Measurements from ENCODE around the gene CX3CL1. TPM values are rescaled to one million over a fixed set of nuclear protein-coding genes. Genes with fewer than 3 reads are reported as not detected.

Gene CX3CL1
- total RNA-seq, 2 donors from 2014 or later, result 106 to 117 TPM

DNA sequence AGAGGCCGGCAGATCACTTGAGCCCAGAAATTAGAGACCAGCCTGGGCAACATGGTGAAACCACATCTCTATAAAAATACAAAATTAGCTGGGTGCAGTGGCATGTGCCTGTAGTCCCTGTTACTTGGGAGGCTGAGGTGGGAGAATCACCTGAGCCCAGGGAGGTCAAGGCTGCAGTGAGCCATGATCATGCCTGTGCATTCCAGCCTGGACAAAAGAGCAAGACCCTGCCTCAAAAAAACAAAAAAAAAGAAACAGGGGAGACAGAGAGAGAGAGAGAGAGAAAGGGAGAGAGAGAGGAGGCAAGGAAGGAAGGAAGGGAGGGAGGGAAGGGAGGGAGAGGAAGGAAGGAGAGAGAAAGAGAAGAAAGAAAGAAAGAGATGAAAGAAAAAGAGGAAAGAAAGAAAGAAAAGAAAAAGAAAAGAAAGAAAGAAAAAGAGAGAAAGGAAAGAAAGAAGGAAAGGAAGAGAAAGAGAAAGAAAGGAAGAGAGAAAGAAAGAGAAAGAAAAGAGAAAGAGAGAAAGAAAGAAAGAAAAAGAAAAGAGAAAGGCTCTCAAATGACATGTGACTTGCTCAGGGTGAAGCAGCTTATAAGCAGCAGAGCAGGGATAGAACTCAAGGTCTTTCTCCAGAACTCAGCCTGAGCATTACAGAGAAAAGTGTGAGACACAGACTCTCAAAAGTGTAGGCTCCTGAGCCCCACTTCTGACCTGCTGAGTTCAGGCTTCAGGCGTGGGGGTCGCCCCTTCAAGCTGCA, 15.5 kb downstream of the CX3CL1 start:
- no peak for ATAC-seq (ENCODE audit: insufficient number of reproducible peaks, low FRiP score, low read depth)
- Histone ChIP-seq H3K27ac (no peak overlapping the region), H3K4me1 (ENCODE audit: control insufficient read depth in 1 of 2, low read depth in 2 of 2) (peaks cover 18 to 42% of the 10 kb centered on the region in 2 donors)

DNA sequence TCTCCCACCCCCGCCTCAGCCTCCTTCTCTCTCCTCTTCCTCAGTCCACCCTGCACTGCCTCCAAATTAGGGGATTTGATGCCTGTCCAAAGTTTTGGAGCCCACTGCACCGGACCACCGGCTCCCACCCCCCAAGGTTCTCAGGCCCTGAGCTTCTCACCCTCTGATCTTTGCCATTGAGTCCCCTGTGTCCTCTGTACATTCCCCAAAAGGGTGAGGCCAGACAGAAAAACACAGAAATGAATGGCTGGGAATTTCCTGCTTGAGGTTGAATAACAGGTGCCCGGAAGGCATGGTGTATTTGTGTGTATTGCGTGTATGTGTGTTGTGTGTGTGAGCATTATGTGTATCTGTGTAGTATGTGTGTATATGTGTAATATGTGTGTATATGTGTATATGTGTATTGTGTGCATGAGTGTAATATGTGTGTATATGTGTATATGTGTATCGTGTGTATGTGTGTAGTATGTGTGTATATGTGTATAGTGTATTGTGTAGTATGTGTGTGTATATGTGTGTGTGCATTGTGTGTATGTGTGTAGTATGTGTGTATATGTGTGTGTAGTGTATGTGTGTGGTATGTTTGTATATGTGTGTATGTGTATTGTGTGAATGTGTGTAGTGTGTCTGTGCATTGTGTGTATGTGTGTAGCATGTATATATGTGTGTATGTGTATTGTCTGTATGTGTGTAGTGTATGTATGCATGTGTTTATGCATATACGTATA, 16.2 kb downstream of the CX3CL1 start:
- H3K4me3 ChIP-seq, result no peak overlapping the region
- no peaks in the 10 kb centered on the region for H3K9me3 ChIP-seq
- H3K4me1 ChIP-seq (ENCODE audit: control insufficient read depth in 1 of 2, low read depth in 2 of 2), result peaks cover 17 to 38% of the 10 kb centered on the region in 2 donors
- no peak for ATAC-seq (ENCODE audit: insufficient number of reproducible peaks, low FRiP score, low read depth)
- no peak for DNase-seq (ENCODE audit: low spot score)
- H3K27me3 ChIP-seq (replicated peaks; ENCODE audit: insufficient read depth), result no peaks in the 10 kb centered on the region
- TF ChIP-seq, protein P1, sequence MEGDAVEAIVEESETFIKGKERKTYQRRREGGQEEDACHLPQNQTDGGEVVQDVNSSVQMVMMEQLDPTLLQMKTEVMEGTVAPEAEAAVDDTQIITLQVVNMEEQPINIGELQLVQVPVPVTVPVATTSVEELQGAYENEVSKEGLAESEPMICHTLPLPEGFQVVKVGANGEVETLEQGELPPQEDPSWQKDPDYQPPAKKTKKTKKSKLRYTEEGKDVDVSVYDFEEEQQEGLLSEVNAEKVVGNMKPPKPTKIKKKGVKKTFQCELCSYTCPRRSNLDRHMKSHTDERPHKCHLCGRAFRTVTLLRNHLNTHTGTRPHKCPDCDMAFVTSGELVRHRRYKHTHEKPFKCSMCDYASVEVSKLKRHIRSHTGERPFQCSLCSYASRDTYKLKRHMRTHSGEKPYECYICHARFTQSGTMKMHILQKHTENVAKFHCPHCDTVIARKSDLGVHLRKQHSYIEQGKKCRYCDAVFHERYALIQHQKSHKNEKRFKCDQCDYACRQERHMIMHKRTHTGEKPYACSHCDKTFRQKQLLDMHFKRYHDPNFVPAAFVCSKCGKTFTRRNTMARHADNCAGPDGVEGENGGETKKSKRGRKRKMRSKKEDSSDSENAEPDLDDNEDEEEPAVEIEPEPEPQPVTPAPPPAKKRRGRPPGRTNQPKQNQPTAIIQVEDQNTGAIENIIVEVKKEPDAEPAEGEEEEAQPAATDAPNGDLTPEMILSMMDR (IDR thresholded peaks at IDR 0.05), result no peak
- H3K36me3 ChIP-seq, result peaks cover 1% of the 10 kb centered on the region
- H3K27ac ChIP-seq, result no peak overlapping the region

More for the DNA sequence above, 15.5 kb downstream of the CX3CL1 start:
- Histone ChIP-seq H3K27me3 (replicated peaks; ENCODE audit: insufficient read depth) (no peaks in the 10 kb centered on the region), H3K9me3 (no peaks in the 10 kb centered on the region), H3K36me3 (peaks cover 7% of the 10 kb centered on the region), H3K4me3 (no peak overlapping the region)
- TF ChIP-seq, protein P1 (IDR thresholded peaks at IDR 0.05), result no peak
- DNase-seq (ENCODE audit: low spot score), result no peak

DNA sequence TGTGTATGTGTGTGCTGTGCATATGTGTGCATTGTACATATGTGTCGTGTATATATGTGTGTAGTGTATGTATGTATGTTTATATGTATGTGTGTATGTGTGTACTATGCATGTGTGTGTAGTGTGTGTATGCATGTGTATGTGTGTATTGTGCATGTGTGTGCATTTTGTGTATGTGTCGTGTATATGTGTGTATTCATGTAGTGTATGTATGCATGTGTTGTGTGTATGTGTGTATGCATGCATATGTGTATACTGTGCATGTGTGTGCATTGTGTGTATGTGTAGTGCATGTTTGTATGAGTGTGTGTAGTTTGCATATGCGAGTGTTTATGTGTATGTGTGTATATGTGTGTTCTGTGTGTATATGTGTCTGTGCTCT, 16.8 kb downstream of the CX3CL1 start:
- H3K4me1 ChIP-seq (ENCODE audit: control insufficient read depth in 1 of 2, low read depth in 2 of 2), result peaks cover 12 to 32% of the 10 kb centered on the region in 2 donors
- TF ChIP-seq, protein P1 (IDR thresholded peaks at IDR 0.05), result no peak
- ATAC-seq (ENCODE audit: insufficient number of reproducible peaks, low FRiP score, low read depth) (no peak), DNase-seq (ENCODE audit: low spot score) (no peak)
- H3K27me3 ChIP-seq (replicated peaks; ENCODE audit: insufficient read depth), result no peaks in the 10 kb centered on the region
- H3K27ac ChIP-seq, result no peak overlapping the region
- H3K9me3 ChIP-seq, result no peaks in the 10 kb centered on the region
- no peak overlapping the region for H3K4me3 ChIP-seq
- H3K36me3 ChIP-seq, result no peaks in the 10 kb centered on the region

DNA sequence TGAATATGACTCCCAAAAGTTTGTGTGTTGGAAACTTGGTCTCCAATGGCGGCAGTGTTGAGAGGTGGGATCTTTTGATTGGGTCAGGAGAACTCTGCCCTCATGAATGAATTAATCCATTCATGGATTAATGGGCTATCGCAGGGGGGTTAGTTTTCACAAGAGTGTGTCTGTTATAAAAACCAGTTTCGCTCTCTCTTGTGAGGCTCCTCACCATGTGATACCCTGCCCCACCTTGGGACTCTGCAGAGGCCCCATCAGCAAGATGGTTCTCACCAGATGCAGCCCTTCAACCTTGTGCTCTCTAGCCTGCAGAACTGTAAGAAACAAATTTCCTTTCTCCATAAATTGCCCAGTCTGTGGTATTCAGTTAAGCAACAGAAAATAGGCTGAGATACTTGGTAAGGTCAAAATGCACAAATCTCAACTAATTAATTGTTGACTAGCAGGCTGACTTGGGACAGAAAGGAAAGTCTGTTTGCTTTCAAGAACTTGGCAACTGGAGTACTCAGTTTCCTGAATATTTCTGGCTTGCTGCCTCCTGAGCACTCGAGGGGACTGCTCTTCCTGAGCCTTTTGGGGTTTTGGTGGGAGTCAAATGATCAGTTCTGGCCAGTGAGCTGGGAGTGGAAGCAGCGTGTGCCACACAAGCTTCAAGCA, 18.5 kb downstream of the CX3CL1 start:
- Histone ChIP-seq H3K4me3 (no peak overlapping the region), H3K9me3 (no peaks in the 10 kb centered on the region), H3K27ac (no peak overlapping the region), H3K4me1 (ENCODE audit: control insufficient read depth in 1 of 2, low read depth in 2 of 2) (peaks cover 6 to 24% of the 10 kb centered on the region in 2 donors), H3K27me3 (replicated peaks; ENCODE audit: insufficient read depth) (no peaks in the 10 kb centered on the region), H3K36me3 (no peaks in the 10 kb centered on the region)
- no peak for DNase-seq (ENCODE audit: low spot score)
- no peak for ATAC-seq (ENCODE audit: insufficient number of reproducible peaks, low FRiP score, low read depth)
- TF ChIP-seq, protein P1 (IDR thresholded peaks at IDR 0.05), result no peak

DNA sequence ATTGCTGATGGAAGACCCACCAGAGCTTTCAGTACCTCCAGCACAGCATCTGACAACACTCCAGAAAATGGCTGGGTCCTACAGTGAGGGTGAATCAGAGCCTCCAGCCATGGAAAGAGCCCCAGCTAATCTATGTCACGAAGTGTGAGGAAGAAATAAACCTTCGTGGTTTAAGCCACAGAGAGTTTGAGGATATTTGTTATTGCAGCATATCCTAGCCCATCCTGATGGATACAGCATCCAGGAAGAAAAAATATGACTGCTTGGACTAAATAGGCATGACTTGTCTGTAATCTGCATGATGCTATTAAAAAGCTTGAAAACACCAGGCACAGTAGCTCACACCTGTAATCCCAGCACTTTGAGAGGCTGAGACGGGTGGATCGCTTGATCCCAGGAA, 19.0 kb downstream of the CX3CL1 start:
- H3K36me3 ChIP-seq, result no peaks in the 10 kb centered on the region
- DNase-seq (ENCODE audit: low spot score) (no peak), ATAC-seq (ENCODE audit: insufficient number of reproducible peaks, low FRiP score, low read depth) (no peak)
- H3K4me1 ChIP-seq (ENCODE audit: control insufficient read depth in 1 of 2, low read depth in 2 of 2), result peaks cover 6 to 19% of the 10 kb centered on the region in 2 donors
- H3K4me3 ChIP-seq, result no peak overlapping the region
- no peaks in the 10 kb centered on the region for H3K9me3 ChIP-seq
- H3K27me3 ChIP-seq (replicated peaks; ENCODE audit: insufficient read depth), result no peaks in the 10 kb centered on the region
- no peak overlapping the region for H3K27ac ChIP-seq
- TF ChIP-seq, protein P1 (IDR thresholded peaks at IDR 0.05), result no peak
